ENCODE measurements around the gene SENP6.
"Not testable (repeated sequence)": the region's sequence is repeated elsewhere in the genome, so short reads cannot be mapped to it uniquely, and the experiment has no call there.

The SENP6 gene

DNA sequence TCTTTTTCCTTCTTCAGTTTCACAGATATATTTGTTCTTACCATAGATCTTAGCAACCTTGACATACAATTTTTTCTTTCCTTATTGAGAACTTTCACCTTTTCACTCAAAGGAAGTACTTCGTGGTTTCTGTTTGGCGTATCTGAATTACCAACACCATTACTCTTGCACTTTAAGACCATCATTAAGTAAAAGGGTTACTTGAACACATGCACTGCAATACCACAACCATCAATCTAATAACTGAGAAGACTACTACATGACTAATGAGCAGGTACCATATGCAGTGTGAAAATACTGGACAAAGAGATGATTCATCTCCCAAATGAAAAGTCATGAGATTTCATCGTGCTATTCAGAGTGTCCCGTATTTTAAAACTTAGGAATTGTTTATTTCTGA lies 21.7 kb upstream of the SENP6 start:
- Histone ChIP-seq H3K4me2 (ENCODE audit: low read length) (no peak overlapping the region), H3K27ac (no peak overlapping the region), H3K4me3 (ENCODE audit: low read depth, low read length) (no peak overlapping the region), H3K9me3 (ENCODE audit: control insufficient read depth, low read length) (no peaks in the 10 kb centered on the region), H3K9ac (no peak overlapping the region), H2AFZ (no peak overlapping the region), H3K4me1 (no peaks in the 10 kb centered on the region), H3K79me2 (no peaks in the 10 kb centered on the region), H3K36me3 (ENCODE audit: control insufficient read depth, insufficient read depth, low read length) (no peaks in the 10 kb centered on the region), H3K27me3 (ENCODE audit: control insufficient read depth, insufficient read depth, low read length) (no peaks in the 10 kb centered on the region)
- TF ChIP-seq, protein P1, sequence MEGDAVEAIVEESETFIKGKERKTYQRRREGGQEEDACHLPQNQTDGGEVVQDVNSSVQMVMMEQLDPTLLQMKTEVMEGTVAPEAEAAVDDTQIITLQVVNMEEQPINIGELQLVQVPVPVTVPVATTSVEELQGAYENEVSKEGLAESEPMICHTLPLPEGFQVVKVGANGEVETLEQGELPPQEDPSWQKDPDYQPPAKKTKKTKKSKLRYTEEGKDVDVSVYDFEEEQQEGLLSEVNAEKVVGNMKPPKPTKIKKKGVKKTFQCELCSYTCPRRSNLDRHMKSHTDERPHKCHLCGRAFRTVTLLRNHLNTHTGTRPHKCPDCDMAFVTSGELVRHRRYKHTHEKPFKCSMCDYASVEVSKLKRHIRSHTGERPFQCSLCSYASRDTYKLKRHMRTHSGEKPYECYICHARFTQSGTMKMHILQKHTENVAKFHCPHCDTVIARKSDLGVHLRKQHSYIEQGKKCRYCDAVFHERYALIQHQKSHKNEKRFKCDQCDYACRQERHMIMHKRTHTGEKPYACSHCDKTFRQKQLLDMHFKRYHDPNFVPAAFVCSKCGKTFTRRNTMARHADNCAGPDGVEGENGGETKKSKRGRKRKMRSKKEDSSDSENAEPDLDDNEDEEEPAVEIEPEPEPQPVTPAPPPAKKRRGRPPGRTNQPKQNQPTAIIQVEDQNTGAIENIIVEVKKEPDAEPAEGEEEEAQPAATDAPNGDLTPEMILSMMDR (IDR thresholded peaks at IDR 0.05), result no peak

DNA sequence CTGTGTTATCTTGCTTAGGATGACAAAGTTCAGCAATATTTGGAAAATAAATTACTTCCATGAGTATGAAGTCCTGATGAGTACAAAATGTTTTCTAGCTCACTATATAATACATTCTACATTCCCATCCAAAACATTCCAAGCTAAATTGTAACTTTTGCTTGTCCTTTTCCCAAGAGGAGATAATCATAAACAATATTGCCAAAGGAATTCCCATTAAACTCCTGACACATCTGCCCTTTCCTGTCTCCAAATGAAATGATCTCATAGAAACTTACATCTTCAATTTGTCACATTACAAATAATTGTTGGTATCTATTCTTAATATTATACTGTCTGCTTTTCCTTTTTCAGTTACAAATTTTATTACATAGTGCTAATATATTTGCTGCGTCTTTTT lies 20.4 kb upstream of the SENP6 start:
- Histone ChIP-seq H3K9me3 (ENCODE audit: control insufficient read depth, low read length) (no peaks in the 10 kb centered on the region), H3K36me3 (ENCODE audit: control insufficient read depth, insufficient read depth, low read length) (no peaks in the 10 kb centered on the region), H3K27ac (no peak overlapping the region), H3K27me3 (ENCODE audit: control insufficient read depth, insufficient read depth, low read length) (no peaks in the 10 kb centered on the region), H3K4me1 (no peaks in the 10 kb centered on the region), H2AFZ (no peak overlapping the region), H3K9ac (no peak overlapping the region), H3K4me3 (ENCODE audit: low read depth, low read length) (no peak overlapping the region), H3K79me2 (no peaks in the 10 kb centered on the region), H3K4me2 (ENCODE audit: low read length) (no peak overlapping the region)
- TF ChIP-seq, protein P1 (IDR thresholded peaks at IDR 0.05), result no peak

DNA sequence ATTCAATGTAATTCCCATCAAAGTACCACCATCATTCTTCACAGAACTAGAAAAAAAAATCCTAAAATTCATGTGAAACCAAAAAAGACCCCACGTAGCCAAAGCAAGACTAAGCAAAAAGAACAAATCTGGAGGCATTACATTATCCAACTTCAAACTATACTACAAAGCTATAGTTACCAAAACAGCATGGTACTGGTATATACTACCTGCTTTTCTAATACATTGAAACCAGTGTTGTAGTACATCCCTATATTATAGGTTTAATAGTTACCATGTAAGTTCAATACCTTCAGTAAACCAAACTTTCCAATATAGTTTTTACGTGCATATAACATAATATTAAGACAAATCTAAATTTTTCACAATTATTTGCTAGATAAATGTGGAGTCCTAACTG lies 17.1 kb upstream of the SENP6 start:
- H3K9me3 ChIP-seq (ENCODE audit: control insufficient read depth, low read length); H2AFZ ChIP-seq; H3K79me2 ChIP-seq; H3K9ac ChIP-seq; H3K4me2 ChIP-seq (ENCODE audit: low read length); H3K4me3 ChIP-seq (ENCODE audit: low read depth, low read length); H3K36me3 ChIP-seq (ENCODE audit: control insufficient read depth, insufficient read depth, low read length); H3K27ac ChIP-seq; H3K4me1 ChIP-seq; H3K27me3 ChIP-seq (ENCODE audit: control insufficient read depth, insufficient read depth, low read length): not testable (repeated sequence)

DNA sequence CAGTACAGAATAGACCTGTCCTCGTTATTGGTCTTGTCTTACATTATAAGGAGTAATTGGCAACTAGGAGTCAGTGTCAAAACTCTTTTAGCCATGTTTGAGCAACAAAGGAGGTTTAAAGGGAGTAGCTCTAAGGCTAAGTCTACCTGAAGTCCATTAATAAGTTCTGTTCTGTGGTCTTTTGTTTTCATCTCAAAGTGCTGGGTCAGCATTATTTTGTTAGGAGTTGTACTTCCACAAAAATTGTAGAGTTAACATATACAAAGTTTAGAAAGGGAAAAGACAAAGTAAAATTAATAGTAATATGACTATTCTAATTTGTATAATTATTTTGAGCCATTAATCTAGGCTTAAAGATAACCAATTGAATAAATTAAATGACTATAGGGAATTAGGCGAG lies 12.7 kb upstream of the SENP6 start:
- no peak overlapping the region for H3K9ac ChIP-seq
- H3K4me2 ChIP-seq (ENCODE audit: low read length), result no peak overlapping the region
- H3K79me2 ChIP-seq, result no peaks in the 10 kb centered on the region
- H3K27me3 ChIP-seq (ENCODE audit: control insufficient read depth, insufficient read depth, low read length), result no peaks in the 10 kb centered on the region
- no peak overlapping the region for H3K27ac ChIP-seq
- H3K9me3 ChIP-seq (ENCODE audit: control insufficient read depth, low read length), result no peaks in the 10 kb centered on the region
- TF ChIP-seq, protein P1 (IDR thresholded peaks at IDR 0.05), result no peak
- H3K4me3 ChIP-seq (ENCODE audit: low read depth, low read length), result no peak overlapping the region
- no peaks in the 10 kb centered on the region for H3K36me3 ChIP-seq (ENCODE audit: control insufficient read depth, insufficient read depth, low read length)
- no peaks in the 10 kb centered on the region for H3K4me1 ChIP-seq
- H2AFZ ChIP-seq, result no peak overlapping the region

DNA sequence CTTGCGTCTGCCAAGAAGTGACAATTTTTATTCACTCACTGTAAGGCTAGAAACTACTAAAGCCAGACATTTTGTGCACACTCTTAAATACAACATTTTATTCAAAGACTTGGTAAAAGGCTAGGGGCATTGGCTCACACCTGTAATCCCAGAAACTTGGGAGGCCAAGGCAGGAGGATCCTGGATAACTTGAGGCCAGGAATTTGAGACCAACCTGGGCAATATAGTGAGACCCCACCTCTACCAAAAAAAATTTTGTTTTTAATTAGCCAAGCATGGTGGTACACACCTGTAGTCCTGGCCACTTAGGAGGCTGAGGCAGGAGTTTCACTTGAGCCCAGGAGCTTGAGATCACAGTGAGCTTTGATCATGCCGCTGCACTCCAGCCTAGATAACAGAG lies 11.3 kb upstream of the SENP6 start:
- Histone ChIP-seq H3K9me3 (ENCODE audit: control insufficient read depth, low read length) (no peaks in the 10 kb centered on the region), H3K9ac (no peak overlapping the region), H3K4me3 (ENCODE audit: low read depth, low read length) (no peak overlapping the region), H3K4me2 (ENCODE audit: low read length) (no peak overlapping the region), H3K27me3 (ENCODE audit: control insufficient read depth, insufficient read depth, low read length) (no peaks in the 10 kb centered on the region), H2AFZ (no peak overlapping the region), H3K4me1 (no peaks in the 10 kb centered on the region), H3K79me2 (no peaks in the 10 kb centered on the region), H3K36me3 (ENCODE audit: control insufficient read depth, insufficient read depth, low read length) (no peaks in the 10 kb centered on the region), H3K27ac (no peak overlapping the region)
- TF ChIP-seq, protein P1 (IDR thresholded peaks at IDR 0.05), result no peak

DNA sequence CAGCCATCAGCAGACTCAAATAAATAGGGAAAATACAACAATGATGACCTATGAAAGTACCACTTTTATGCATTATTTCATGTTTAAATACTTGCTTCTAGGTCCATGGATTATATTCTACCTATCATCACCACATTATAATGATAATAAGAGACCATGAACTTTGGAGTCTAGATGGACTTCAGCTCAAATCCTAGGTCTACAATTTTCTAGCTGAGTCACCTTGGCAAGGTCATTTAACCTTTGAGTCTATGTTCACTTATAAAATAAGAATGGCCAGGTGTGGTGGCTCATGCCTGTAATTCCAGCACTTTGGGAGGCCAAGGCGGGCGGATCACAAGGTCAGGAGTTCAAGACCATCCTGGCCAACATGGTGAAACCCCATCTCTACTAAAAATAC lies 5.3 kb upstream of the SENP6 start:
- not testable (repeated sequence) for H3K27me3 ChIP-seq (ENCODE audit: control insufficient read depth, insufficient read depth, low read length); H3K4me3 ChIP-seq (ENCODE audit: low read depth, low read length); H3K27ac ChIP-seq; H2AFZ ChIP-seq; H3K4me1 ChIP-seq; H3K4me2 ChIP-seq (ENCODE audit: low read length); H3K9ac ChIP-seq; H3K9me3 ChIP-seq (ENCODE audit: control insufficient read depth, low read length); H3K36me3 ChIP-seq (ENCODE audit: control insufficient read depth, insufficient read depth, low read length); H3K79me2 ChIP-seq

Data from parathyroid adenoma (tissue), 2 donors.